ENCODE measurements around the gene DNAJB5. TPM values are rescaled to one million over a fixed set of nuclear protein-coding genes. Genes with fewer than 3 reads are reported as not detected.

DNAJB5 gene
- total and polyA plus RNA-seq, 2 experiments from 2014 or later = 20.3 to 37.4 TPM

DNA sequence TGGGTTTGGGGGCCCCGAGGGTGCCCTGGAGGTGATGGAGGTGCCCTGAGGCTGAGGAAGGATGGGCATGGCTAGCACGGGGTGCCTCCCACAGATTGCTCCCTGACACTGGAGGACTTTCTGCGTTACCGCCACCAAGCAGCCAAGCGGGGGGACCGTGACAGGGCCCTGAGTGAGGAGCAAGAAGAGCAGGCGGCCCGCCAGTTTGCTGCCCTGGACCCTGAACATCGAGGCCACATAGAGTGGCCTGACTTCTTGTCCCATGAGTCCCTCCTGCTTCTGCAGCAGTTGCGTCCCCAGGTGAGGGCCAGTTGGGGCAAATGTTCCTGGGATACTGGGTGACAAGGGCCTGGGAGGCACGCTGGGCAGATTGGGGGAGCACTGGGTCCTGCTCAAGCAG, 13.1 kb upstream of the DNAJB5 start (continued):
- TF ChIP-seq, protein P1, sequence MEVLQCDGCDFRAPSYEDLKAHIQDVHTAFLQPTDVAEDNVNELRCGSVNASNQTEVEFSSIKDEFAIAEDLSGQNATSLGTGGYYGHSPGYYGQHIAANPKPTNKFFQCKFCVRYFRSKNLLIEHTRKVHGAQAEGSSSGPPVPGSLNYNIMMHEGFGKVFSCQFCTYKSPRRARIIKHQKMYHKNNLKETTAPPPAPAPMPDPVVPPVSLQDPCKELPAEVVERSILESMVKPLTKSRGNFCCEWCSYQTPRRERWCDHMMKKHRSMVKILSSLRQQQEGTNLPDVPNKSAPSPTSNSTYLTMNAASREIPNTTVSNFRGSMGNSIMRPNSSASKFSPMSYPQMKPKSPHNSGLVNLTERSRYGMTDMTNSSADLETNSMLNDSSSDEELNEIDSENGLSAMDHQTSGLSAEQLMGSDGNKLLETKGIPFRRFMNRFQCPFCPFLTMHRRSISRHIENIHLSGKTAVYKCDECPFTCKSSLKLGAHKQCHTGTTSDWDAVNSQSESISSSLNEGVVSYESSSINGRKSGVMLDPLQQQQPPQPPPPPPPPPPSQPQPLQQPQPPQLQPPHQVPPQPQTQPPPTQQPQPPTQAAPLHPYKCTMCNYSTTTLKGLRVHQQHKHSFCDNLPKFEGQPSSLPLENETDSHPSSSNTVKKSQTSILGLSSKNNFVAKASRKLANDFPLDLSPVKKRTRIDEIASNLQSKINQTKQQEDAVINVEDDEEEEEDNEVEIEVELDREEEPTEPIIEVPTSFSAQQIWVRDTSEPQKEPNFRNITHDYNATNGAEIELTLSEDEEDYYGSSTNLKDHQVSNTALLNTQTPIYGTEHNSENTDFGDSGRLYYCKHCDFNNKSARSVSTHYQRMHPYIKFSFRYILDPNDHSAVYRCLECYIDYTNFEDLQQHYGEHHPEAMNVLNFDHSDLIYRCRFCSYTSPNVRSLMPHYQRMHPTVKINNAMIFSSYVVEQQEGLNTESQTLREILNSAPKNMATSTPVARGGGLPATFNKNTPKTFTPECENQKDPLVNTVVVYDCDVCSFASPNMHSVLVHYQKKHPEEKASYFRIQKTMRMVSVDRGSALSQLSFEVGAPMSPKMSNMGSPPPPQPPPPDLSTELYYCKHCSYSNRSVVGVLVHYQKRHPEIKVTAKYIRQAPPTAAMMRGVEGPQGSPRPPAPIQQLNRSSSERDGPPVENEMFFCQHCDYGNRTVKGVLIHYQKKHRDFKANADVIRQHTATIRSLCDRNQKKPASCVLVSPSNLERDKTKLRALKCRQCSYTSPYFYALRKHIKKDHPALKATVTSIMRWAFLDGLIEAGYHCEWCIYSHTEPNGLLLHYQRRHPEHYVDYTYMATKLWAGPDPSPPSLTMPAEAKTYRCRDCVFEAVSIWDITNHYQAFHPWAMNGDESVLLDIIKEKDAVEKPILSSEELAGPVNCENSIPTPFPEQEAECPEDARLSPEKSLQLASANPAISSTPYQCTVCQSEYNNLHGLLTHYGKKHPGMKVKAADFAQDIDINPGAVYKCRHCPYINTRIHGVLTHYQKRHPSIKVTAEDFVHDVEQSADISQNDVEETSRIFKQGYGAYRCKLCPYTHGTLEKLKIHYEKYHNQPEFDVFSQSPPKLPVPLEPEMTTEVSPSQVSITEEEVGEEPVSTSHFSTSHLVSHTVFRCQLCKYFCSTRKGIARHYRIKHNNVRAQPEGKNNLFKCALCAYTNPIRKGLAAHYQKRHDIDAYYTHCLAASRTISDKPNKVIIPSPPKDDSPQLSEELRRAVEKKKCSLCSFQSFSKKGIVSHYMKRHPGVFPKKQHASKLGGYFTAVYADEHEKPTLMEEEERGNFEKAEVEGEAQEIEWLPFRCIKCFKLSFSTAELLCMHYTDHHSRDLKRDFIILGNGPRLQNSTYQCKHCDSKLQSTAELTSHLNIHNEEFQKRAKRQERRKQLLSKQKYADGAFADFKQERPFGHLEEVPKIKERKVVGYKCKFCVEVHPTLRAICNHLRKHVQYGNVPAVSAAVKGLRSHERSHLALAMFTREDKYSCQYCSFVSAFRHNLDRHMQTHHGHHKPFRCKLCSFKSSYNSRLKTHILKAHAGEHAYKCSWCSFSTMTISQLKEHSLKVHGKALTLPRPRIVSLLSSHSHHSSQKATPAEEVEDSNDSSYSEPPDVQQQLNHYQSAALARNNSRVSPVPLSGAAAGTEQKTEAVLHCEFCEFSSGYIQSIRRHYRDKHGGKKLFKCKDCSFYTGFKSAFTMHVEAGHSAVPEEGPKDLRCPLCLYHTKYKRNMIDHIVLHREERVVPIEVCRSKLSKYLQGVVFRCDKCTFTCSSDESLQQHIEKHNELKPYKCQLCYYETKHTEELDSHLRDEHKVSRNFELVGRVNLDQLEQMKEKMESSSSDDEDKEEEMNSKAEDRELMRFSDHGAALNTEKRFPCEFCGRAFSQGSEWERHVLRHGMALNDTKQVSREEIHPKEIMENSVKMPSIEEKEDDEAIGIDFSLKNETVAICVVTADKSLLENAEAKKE (CRISPR knock-in tag; IDR thresholded peaks at IDR 0.05) = no peak
- TF ChIP-seq ZNF114 (CRISPR knock-in tag; IDR thresholded peaks at IDR 0.05) (no peak), ZNF331 (CRISPR knock-in tag; IDR thresholded peaks at IDR 0.05; ENCODE audit: low read depth) (no peak), CTCF (conservative IDR thresholded peaks at IDR 0.05; ENCODE audit: low read depth in 2 of 2) (no peak), ETS1 (IDR thresholded peaks at IDR 0.05) (no peak), POLR2AphosphoS5 (IDR thresholded peaks at IDR 0.05; ENCODE audit: low read depth) (no peak)

GRCh38 chr9:34976992-34977391, 12.6 kb upstream of the DNAJB5 start:
- Histone ChIP-seq H3K4me2 (no peak overlapping the region), H3K79me2 (replicated peaks; ENCODE audit: insufficient read depth) (no peaks in the 10 kb centered on the region), H3K4me3 (no peak overlapping the region), H2AFZ (no peak overlapping the region), H4K20me1 (replicated peaks; ENCODE audit: insufficient read depth) (no peaks in the 10 kb centered on the region), H3K4me1 (ENCODE audit: insufficient read depth) (peaks cover 6% of the 10 kb centered on the region; the same call in 1 of the 2 replicates), H3F3A (replicated peaks; ENCODE audit: low read depth) (no peaks in the 10 kb centered on the region), H3K9me2 (ENCODE audit: insufficient read depth) (no peaks in the 10 kb centered on the region), H3K27ac (ENCODE audit: low read depth) (no peak overlapping the region), H3K27me3 (ENCODE audit: insufficient read depth) (no peaks in the 10 kb centered on the region), H3K36me3 (ENCODE audit: insufficient read depth) (no peaks in the 10 kb centered on the region)
- Mint-ChIP-seq H3K27me3 (ENCODE audit: insufficient read depth, low read depth, poor library complexity) (peaks cover 8% of the 10 kb centered on the region), H3K9me3 (no peaks in the 10 kb centered on the region), H3K36me3 (ENCODE audit: low read depth) (no peaks in the 10 kb centered on the region), H3K4me3 (no peak overlapping the region), H3K27ac (no peak overlapping the region), H3K4me1 (peaks cover 12% of the 10 kb centered on the region)
- DNase-seq (ENCODE audit: low spot score) (no peak), ATAC-seq (no peak)
- TF ChIP-seq NANOG (IDR thresholded peaks at IDR 0.05; ENCODE audit: borderline replicate concordance) (no peak), CTCF (conservative IDR thresholded peaks at IDR 0.05; ENCODE audit: low read depth in 2 of 2) (no peak), POLR2AphosphoS5 (IDR thresholded peaks at IDR 0.05; ENCODE audit: low read depth) (no peak), ETS1 (IDR thresholded peaks at IDR 0.05) (no peak), CREB1 (CRISPR knock-in tag; IDR thresholded peaks at IDR 0.05; ENCODE audit: low read depth) (no peak), EZH2 (IDR thresholded peaks at IDR 0.05; ENCODE audit: low read depth, unreplicated experiment) (no peak)
